MCF 10A (cell line): ENCODE measurements around the gene ENPP5. TPM values are rescaled to one million over a fixed set of nuclear protein-coding genes. Genes with fewer than 3 reads are reported as not detected.

Source experiments
- BruUV-seq: library from RNA; stranded (reverse); fragments of 400-500 nt; replicated peaks from 2 replicates; lab custom pipeline; 2021; lab: Mats Ljungman, UMichigan
- CTCF ChIA-PET: fragments of 300-600 bp; sonication (Branson Sonifier 250); formaldehyde crosslinking; extraction: SDS; loops from one replicate; lab custom pipeline; 2021; ENCODE audit warnings: antibody characterized with exemption, inconsistent platforms; lab: Yijun Ruan, JAX
- POLR2A ChIA-PET: fragments of 300-600, 350-650 bp; sonication (Branson Sonifier 250); formaldehyde crosslinking; extraction: SDS; loops from one replicate; lab custom pipeline; 2020; ENCODE audit warnings: antibody characterized with exemption, inconsistent platforms; lab: Yijun Ruan, JAX
- DNase-seq: peaks from one replicate; pipeline ENCODE4 v3.0.0-alpha.2; 2018; ENCODE audit not compliant: unreplicated experiment
- H3K27ac Mint-ChIP-seq: one replicate; pipeline ENCODE4 v1.8.0; 2022; ENCODE audit warnings: mild to moderate bottlenecking, low read depth, mixed read lengths; ENCODE audit not compliant: unreplicated experiment
- H3K27me3 Mint-ChIP-seq: one replicate; pipeline ENCODE4 v1.8.0; 2022; ENCODE audit warnings: mixed read lengths; ENCODE audit not compliant: insufficient read depth, unreplicated experiment
- H3K36me3 Mint-ChIP-seq: one replicate; pipeline ENCODE4 v1.8.0; 2022; ENCODE audit warnings: mild to moderate bottlenecking, moderate library complexity, mixed read lengths; ENCODE audit not compliant: insufficient read depth, unreplicated experiment
- H3K4me1 Mint-ChIP-seq: one replicate; pipeline ENCODE4 v1.8.0; 2022; ENCODE audit warnings: mixed read lengths; ENCODE audit not compliant: insufficient read depth, unreplicated experiment
- H3K4me3 Mint-ChIP-seq: one replicate; pipeline ENCODE4 v1.8.0; 2022; ENCODE audit warnings: mild to moderate bottlenecking, moderate library complexity, mixed read lengths; ENCODE audit not compliant: unreplicated experiment
- H3K9me3 Mint-ChIP-seq: one replicate; pipeline ENCODE4 v1.8.0; 2022; ENCODE audit warnings: mixed read lengths; ENCODE audit not compliant: unreplicated experiment
- intact Hi-C: fragments of 100-400 bp; cut with micrococcal nuclease; formaldehyde crosslinking; loops from 2 replicates; pipeline ENCODE4 v1.14.1; 2022
- total RNA-seq: library from RNA; stranded (reverse); gene quantifications from 2 replicates; pipeline ENCODE4 v1.2.3, GENCODE V29; 2022
- TF ChIP-seq, protein P1 (sequence below): fragments of 200-600 bp; IDR thresholded peaks from one replicate; pipeline ENCODE4 v1.8.0; 2022; ENCODE audit warnings: antibody characterized with exemption, mild to moderate bottlenecking; ENCODE audit not compliant: unreplicated experiment

Gene ENPP5
- total RNA-seq, 1 experiment from 2014 or later: 0.07 TPM

DNA sequence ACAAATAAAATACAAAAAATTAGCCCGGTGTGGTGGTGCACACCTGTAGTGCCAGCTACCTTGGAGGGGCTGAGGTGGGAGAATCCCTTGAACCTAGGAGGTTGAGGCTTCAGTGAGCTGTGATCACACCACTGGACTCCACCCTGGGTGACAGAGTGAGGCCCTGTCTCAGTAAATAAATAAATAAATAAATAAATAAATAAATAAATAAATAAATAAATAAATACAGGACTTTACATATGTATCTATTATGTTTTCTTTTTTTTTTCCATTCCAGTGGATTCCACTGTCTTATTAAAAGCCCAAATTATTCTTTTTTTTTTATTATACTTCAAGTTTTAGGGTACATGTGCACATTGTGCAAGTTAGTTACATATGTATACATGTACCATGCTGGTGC lies 41.1 kb upstream of the ENPP5 start:
- Mint-ChIP-seq H3K27ac (no peak overlapping the region), H3K4me3 (no peak overlapping the region), H3K9me3 (no peaks in the 10 kb centered on the region), H3K4me1 (no peaks in the 10 kb centered on the region), H3K27me3 (no peaks in the 10 kb centered on the region), H3K36me3 (no peaks in the 10 kb centered on the region)
- intact Hi-C loops: no loop called here
- POLR2A ChIA-PET: no interaction called here
- no TSS peak for BruUV-seq
- no peak for DNase-seq
- TF ChIP-seq, protein P1, sequence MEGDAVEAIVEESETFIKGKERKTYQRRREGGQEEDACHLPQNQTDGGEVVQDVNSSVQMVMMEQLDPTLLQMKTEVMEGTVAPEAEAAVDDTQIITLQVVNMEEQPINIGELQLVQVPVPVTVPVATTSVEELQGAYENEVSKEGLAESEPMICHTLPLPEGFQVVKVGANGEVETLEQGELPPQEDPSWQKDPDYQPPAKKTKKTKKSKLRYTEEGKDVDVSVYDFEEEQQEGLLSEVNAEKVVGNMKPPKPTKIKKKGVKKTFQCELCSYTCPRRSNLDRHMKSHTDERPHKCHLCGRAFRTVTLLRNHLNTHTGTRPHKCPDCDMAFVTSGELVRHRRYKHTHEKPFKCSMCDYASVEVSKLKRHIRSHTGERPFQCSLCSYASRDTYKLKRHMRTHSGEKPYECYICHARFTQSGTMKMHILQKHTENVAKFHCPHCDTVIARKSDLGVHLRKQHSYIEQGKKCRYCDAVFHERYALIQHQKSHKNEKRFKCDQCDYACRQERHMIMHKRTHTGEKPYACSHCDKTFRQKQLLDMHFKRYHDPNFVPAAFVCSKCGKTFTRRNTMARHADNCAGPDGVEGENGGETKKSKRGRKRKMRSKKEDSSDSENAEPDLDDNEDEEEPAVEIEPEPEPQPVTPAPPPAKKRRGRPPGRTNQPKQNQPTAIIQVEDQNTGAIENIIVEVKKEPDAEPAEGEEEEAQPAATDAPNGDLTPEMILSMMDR: no peak
- CTCF ChIA-PET: interaction anchor here (0.5 kb wide), 1 partner anchor 202 kb away, joined by 3 read pairs; no protein-coding TSS in a partner anchor

DNA sequence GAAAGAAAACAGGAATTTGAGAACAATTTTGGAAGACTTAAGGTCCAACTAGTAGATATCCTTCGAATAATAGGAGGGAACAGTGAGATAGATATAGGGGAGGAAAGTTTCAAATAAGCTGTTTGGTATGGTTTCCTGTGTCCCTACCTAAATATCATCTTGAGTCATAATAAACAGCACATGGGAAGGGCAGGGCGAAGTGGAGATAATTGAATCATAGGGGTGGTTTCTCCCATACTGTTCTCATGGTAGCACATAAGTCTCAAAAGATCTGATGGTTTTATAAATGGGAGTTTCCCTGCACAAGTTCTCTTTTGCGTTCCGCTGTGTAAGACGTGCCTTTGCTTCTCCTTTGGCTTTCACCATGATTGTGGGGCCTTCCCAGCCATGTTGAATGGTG lies 39.5 kb upstream of the ENPP5 start:
- Mint-ChIP-seq H3K36me3 (no peaks in the 10 kb centered on the region), H3K27me3 (no peaks in the 10 kb centered on the region), H3K4me1 (no peaks in the 10 kb centered on the region), H3K27ac (no peak overlapping the region), H3K4me3 (no peak overlapping the region), H3K9me3 (no peaks in the 10 kb centered on the region)
- no peak for DNase-seq
- POLR2A ChIA-PET: no interaction called here
- TF ChIP-seq, protein P1: no peak
- intact Hi-C loops: no loop called here
- BruUV-seq: no TSS peak
- CTCF ChIA-PET: interaction anchor here (0.9 kb wide), 1 partner anchor 12 kb away, joined by 3 read pairs; no protein-coding TSS in a partner anchor

DNA sequence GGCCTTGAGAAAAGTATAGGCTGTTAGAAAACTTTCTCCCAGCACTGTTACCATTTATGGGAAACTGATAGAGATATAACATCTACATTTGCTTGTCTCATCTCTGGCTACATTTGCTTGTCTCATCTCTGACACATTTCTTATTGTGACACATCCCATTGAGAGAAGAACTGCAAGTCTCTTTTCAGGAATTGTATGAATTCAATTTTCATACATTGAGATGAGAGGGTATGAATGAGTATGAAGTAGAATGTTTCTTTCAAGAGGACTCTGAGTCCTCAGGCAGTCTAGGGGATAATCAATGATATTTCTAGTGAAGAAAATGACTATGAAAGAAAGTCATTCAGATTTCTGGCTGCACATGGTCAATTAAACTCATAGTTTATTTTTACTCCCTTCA lies 37.5 kb upstream of the ENPP5 start:
- no peaks in the 10 kb centered on the region for H3K9me3 Mint-ChIP-seq
- BruUV-seq: no TSS peak

DNA sequence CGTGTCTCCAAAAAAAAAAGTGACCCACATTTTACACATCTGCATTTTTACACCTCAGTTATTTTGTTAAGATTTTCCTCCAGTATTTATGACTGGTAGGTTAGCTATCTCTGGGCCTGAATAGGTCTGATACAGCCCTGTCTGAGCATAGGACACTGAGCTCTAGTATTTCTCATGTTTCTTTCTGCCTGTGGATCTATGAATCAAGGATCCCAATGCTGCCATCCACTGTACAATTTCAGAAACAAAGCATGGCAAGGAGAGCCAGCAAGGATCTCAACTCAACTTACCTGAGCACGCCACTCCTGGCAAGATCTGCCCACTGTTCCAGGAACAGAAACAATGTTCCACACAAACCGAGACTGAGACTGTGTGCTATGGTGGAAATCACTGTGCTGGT lies 36.4 kb upstream of the ENPP5 start:
- Mint-ChIP-seq H3K4me1 (no peaks in the 10 kb centered on the region), H3K27ac (no peak overlapping the region), H3K27me3 (no peaks in the 10 kb centered on the region), H3K9me3 (no peaks in the 10 kb centered on the region), H3K4me3 (no peak overlapping the region), H3K36me3 (no peaks in the 10 kb centered on the region)
- no TSS peak for BruUV-seq
- no peak for DNase-seq
- ChIA-PET POLR2A (no interaction called here), CTCF (interaction anchor here (0.7 to 2.2 kb wide), 5 partner anchors 11 to 941 kb away, joined by 3 to 11 read pairs (median 3); no protein-coding TSS in a partner anchor)
- TF ChIP-seq, protein P1: no peak
- intact Hi-C loops: no loop called here

More for the DNA sequence above, 37.5 kb upstream of the ENPP5 start:
- Mint-ChIP-seq H3K4me1 (no peaks in the 10 kb centered on the region), H3K4me3 (no peak overlapping the region), H3K27ac (no peak overlapping the region), H3K27me3 (no peaks in the 10 kb centered on the region), H3K36me3 (no peaks in the 10 kb centered on the region)
- ChIA-PET CTCF (interaction anchor here (1.2 to 2.2 kb wide), 3 partner anchors 10 to 284 kb away, joined by 3 to 11 read pairs (median 4); no protein-coding TSS in a partner anchor), POLR2A (interaction anchor here (0.6 kb wide), 1 partner anchor 830 kb away, joined by 3 read pairs; no protein-coding TSS in a partner anchor)
- intact Hi-C loops: no loop called here
- no peak for DNase-seq
- TF ChIP-seq, protein P1: no peak
